8988T (cell line): ENCODE measurements around the gene GALNT16.

Source experiments
- DNase-seq: peaks from one replicate; pipeline ENCODE4 v3.0.0; 2011

GALNT16 gene

GRCh38 chr14:69344171-69344570 lies 84.2 kb downstream of the GALNT16 start:
- DNase-seq, result no peak

- no peak for DNase-seq
Observed at GRCh38 chr14:69345402-69345801, 85.4 kb downstream of the GALNT16 start.

GRCh38 chr14:69346710-69347109 lies 86.8 kb downstream of the GALNT16 start:
- DNase-seq, result peak; percentile 83

GRCh38 chr14:69349091-69349777 lies 89.3 kb downstream of the GALNT16 start:
- no peak for DNase-seq

- no peak for DNase-seq
Observed at GRCh38 chr14:69350892-69351291, 90.9 kb downstream of the GALNT16 start.

- DNase-seq, result no peak
Observed at GRCh38 chr14:69351385-69351784, 91.4 kb downstream of the GALNT16 start.

- DNase-seq, result no peak
Observed at GRCh38 chr14:69351911-69352310, 92.0 kb downstream of the GALNT16 start.

GRCh38 chr14:69353168-69353567 lies 93.2 kb downstream of the GALNT16 start:
- no peak for DNase-seq

GRCh38 chr14:69354383-69355153 lies 94.6 kb downstream of the GALNT16 start:
- DNase-seq, result no peak

GRCh38 chr14:69355154-69355597 lies 95.2 kb downstream of the GALNT16 start:
- no peak for DNase-seq

- no peak for DNase-seq
Observed at GRCh38 chr14:69355607-69356281, 95.8 kb downstream of the GALNT16 start.

- DNase-seq, result no peak
Observed at GRCh38 chr14:69356903-69357543, 97.1 kb downstream of the GALNT16 start.

- no peak for DNase-seq
Observed at GRCh38 chr14:69357544-69358200, 97.7 kb downstream of the GALNT16 start.

GRCh38 chr14:69358233-69358963 lies 98.4 kb downstream of the GALNT16 start:
- no peak for DNase-seq

- DNase-seq, result no peak
Observed at GRCh38 chr14:69358966-69359365, 99.0 kb downstream of the GALNT16 start.

- no peak for DNase-seq
Observed at GRCh38 chr14:69360438-69361108, 100.6 kb downstream of the GALNT16 start.

GRCh38 chr14:69363055-69363454 lies 103.1 kb downstream of the GALNT16 start:
- DNase-seq, result peak; percentile 52

- no peak for DNase-seq
Observed at GRCh38 chr14:69363964-69364363, 104.0 kb downstream of the GALNT16 start.

GRCh38 chr14:69364378-69364777 lies 104.4 kb downstream of the GALNT16 start:
- DNase-seq, result no peak

GRCh38 chr14:69366069-69366468 lies 106.1 kb downstream of the GALNT16 start:
- no peak for DNase-seq

- no peak for DNase-seq
Observed at GRCh38 chr14:69366761-69367160, 106.8 kb downstream of the GALNT16 start.
